H1 (cell line): ENCODE results near the gene KHDC1L. TPM values are rescaled to one million over a fixed set of nuclear protein-coding genes. Genes with fewer than 3 reads are reported as not detected.
A peak's percentile ranks its signal among the peaks of the same experiment; 100 is the strongest.

Experiments
- CTCF ChIA-PET: fragments of 300-600 bp; sonication (Branson Sonifier 250); formaldehyde crosslinking; loops from one replicate; lab custom pipeline; 2021; ENCODE audit not compliant: partially characterized antibody; lab: Charles Lee
- POLR2A ChIA-PET: fragments of 300-600 bp; sonication (Branson Sonifier 250); formaldehyde crosslinking; loops from one replicate; lab custom pipeline; 2021; ENCODE audit warnings: inconsistent platforms; ENCODE audit not compliant: partially characterized antibody; lab: Charles Lee
- DNase-seq, 2 experiments: peaks; one replicate each; pipeline versions ENCODE4 v3.0.0 to v3.0.0-alpha.2; 2010 to 2022; ENCODE audit warnings: low spot score in 2 of 2, low read depth in 1 of 2, mixed read lengths in 1 of 2
- FAIRE-seq: peaks from 2 replicates; lab custom pipeline; 2011; peaks lifted over from hg19 to GRCh38; lab: Jason Lieb, UNC
- H2AFZ ChIP-seq: 2 replicates; pipeline ENCODE4 v1.8.1; 2012; ENCODE audit warnings: low read length, inconsistent platforms
- H2AK5ac ChIP-seq: 2 replicates; pipeline ENCODE4 v1.6.1; 2013; ENCODE audit warnings: low read depth, low read length
- H2BK120ac ChIP-seq: replicated peaks from 2 replicates; pipeline ENCODE3; 2013; ENCODE audit warnings: low read depth, low read length, inconsistent platforms
- H2BK12ac ChIP-seq: 2 replicates; pipeline ENCODE4 v1.6.1; 2013; ENCODE audit warnings: low read depth, low read length
- H2BK15ac ChIP-seq: 2 replicates; pipeline ENCODE4 v1.6.1; 2013; ENCODE audit warnings: low read length
- H2BK20ac ChIP-seq: 2 replicates; pipeline ENCODE4 v1.6.1; 2013; ENCODE audit warnings: low read length
- H2BK5ac ChIP-seq: 2 replicates; pipeline ENCODE4 v1.6.1; 2013; ENCODE audit warnings: low read depth, low read length
- H3K14ac ChIP-seq: 2 replicates; pipeline ENCODE4 v1.6.1; 2013; ENCODE audit warnings: inconsistent platforms; ENCODE audit not compliant: insufficient read length
- H3K18ac ChIP-seq: 2 replicates; pipeline ENCODE4 v1.6.1; 2013; ENCODE audit warnings: low read length; ENCODE audit errors: extremely low read depth
- H3K23ac ChIP-seq: 2 replicates; pipeline ENCODE4 v1.6.1; 2013; ENCODE audit warnings: inconsistent platforms; ENCODE audit not compliant: insufficient read length
- H3K23me2 ChIP-seq: 2 replicates; pipeline ENCODE4 v1.6.1; 2013; ENCODE audit warnings: low read depth, low read length
- H3K27ac ChIP-seq: 2 replicates; pipeline ENCODE4 v1.6.1; 2011; ENCODE audit warnings: low read depth, low read length, inconsistent platforms
- H3K27me3 ChIP-seq, 4 experiments: replicated peaks in 1 of 4; 1 replicate in 1 of 4; 2 replicates in 3 of 4; pipeline versions ENCODE4 v1.6.1 to v1.8.1; 2011 to 2013; ENCODE audit warnings: low read length in 3 of 4, mild to moderate bottlenecking in 3 of 4, inconsistent platforms in 2 of 4, mixed read lengths in 2 of 4, moderate library complexity in 1 of 4; ENCODE audit not compliant: control insufficient read depth in 3 of 4, insufficient read depth in 3 of 4; ENCODE audit errors: extremely low read depth in 1 of 4
- H3K36me3 ChIP-seq, 4 experiments: 2 replicates each; pipeline versions ENCODE4 v1.6.1 to v1.8.1; 2011 to 2013; ENCODE audit warnings: mild to moderate bottlenecking in 4 of 4, low read length in 3 of 4, moderate library complexity in 2 of 4, control low read depth in 1 of 4, inconsistent platforms in 1 of 4; ENCODE audit not compliant: insufficient read depth in 4 of 4, control insufficient read depth in 2 of 4
- H3K4ac ChIP-seq: replicated peaks from 2 replicates; pipeline ENCODE3; 2013; ENCODE audit warnings: low read length, low read depth, mixed read lengths, inconsistent platforms; ENCODE audit not compliant: insufficient read length
- H3K4me1 ChIP-seq, 4 experiments: replicated peaks in 1 of 4; 1 replicate in 1 of 4; 2 replicates in 3 of 4; pipeline versions ENCODE4 v1.6.1 to v1.8.1; 2011 to 2013; ENCODE audit warnings: low read length in 3 of 4, inconsistent platforms in 2 of 4, mixed read lengths in 1 of 4; ENCODE audit not compliant: insufficient read depth in 4 of 4, control insufficient read depth in 3 of 4
- H3K4me2 ChIP-seq, 2 experiments: 2 replicates each; pipeline versions ENCODE4 v1.6.1 to v1.8.1; 2011 to 2013; ENCODE audit warnings: low read depth in 2 of 2, low read length in 2 of 2, control low read depth in 1 of 2, inconsistent platforms in 1 of 2, mild to moderate bottlenecking in 1 of 2; ENCODE audit not compliant: insufficient read depth in 1 of 2
- H3K4me3 ChIP-seq, 4 experiments: fragments of 200-600, 300-600 bp in 1 of 4; sonication (generic), shearing (Covaris generic), sonication (Bioruptor Twin) in 1 of 4; 2 replicates each; pipeline versions ENCODE4 v1.5.1 to v1.8.1; 2011 to 2016; ENCODE audit warnings: low read length in 4 of 4, low read depth in 3 of 4, control low read depth in 2 of 4, inconsistent platforms in 2 of 4, mild to moderate bottlenecking in 2 of 4, mixed read lengths in 1 of 4, moderate library complexity in 1 of 4; ENCODE audit not compliant: insufficient read depth in 2 of 4; ENCODE audit errors: extremely low read depth in 1 of 4
- H3K56ac ChIP-seq: replicated peaks from 2 replicates; pipeline ENCODE3; 2013; ENCODE audit warnings: low read depth, mild to moderate bottlenecking, mixed read lengths, low read length, inconsistent platforms; ENCODE audit not compliant: insufficient read length
- H3K79me1 ChIP-seq: 2 replicates; pipeline ENCODE4 v1.6.1; 2013; ENCODE audit warnings: low read depth, low read length, control low read depth
- H3K79me2 ChIP-seq, 2 experiments: 2 replicates each; pipeline versions ENCODE4 v1.6.1 to v1.8.1; 2012 to 2013; ENCODE audit warnings: low read length in 2 of 2, mild to moderate bottlenecking in 2 of 2, inconsistent platforms in 1 of 2; ENCODE audit not compliant: insufficient read depth in 2 of 2, control insufficient read depth in 1 of 2
- H3K9ac ChIP-seq, 4 experiments: replicated peaks in 1 of 4; 1 replicate in 1 of 4; 2 replicates in 3 of 4; pipeline versions ENCODE4 v1.6.1 to v1.8.1; 2011 to 2013; ENCODE audit warnings: low read depth in 3 of 4, low read length in 3 of 4, control low read depth in 2 of 4, mild to moderate bottlenecking in 2 of 4, moderate library complexity in 2 of 4, inconsistent platforms in 1 of 4; ENCODE audit errors: extremely low read depth in 1 of 4
- H3K9me3 ChIP-seq, 2 experiments: 2 replicates each; pipeline versions ENCODE4 v1.6.1 to v1.8.1; 2012 to 2013; ENCODE audit warnings: mild to moderate bottlenecking in 2 of 2, moderate library complexity in 2 of 2, control low read depth in 1 of 2, inconsistent platforms in 1 of 2, low read depth in 1 of 2, low read length in 1 of 2, mixed read lengths in 1 of 2; ENCODE audit not compliant: insufficient read depth in 2 of 2
- H4K20me1 ChIP-seq, 2 experiments: replicated peaks in 1 of 2; 2 replicates each; pipeline versions ENCODE3 to v1.8.1; 2011 to 2013; ENCODE audit warnings: inconsistent platforms in 2 of 2, low read length in 2 of 2, mild to moderate bottlenecking in 1 of 2; ENCODE audit not compliant: insufficient read depth in 2 of 2, control insufficient read depth in 1 of 2
- H4K5ac ChIP-seq: 2 replicates; pipeline ENCODE4 v1.6.1; 2013; ENCODE audit warnings: low read length, low read depth, mixed read lengths, inconsistent platforms; ENCODE audit not compliant: insufficient read length
- H4K8ac ChIP-seq: 2 replicates; pipeline ENCODE4 v1.8.0; 2013; ENCODE audit warnings: mild to moderate bottlenecking, moderate library complexity, low read length, inconsistent platforms; ENCODE audit not compliant: insufficient read depth; ENCODE audit errors: extremely low read depth
- H4K91ac ChIP-seq: replicated peaks from 2 replicates; pipeline ENCODE3; 2013; ENCODE audit warnings: low read length, mixed read lengths, inconsistent platforms; ENCODE audit not compliant: insufficient read length
- CBX8 ChIP-seq: fragments of 300-800, 300-1000 bp; sonication (generic); IDR thresholded peaks from 2 replicates; pipeline ENCODE4 v1.7.1; 2016; ENCODE audit warnings: low read depth, low read length, borderline replicate concordance
- CTCF ChIP-seq, 3 experiments: IDR thresholded peaks; 1 replicate in 2 of 3; 2 replicates in 1 of 3; pipeline versions ENCODE4 v1.5.1 to v1.6.1; 2011; ENCODE audit warnings: low read length in 3 of 3, mild to moderate bottlenecking in 3 of 3, inconsistent platforms in 2 of 3, low read depth in 1 of 3, moderate library complexity in 1 of 3; ENCODE audit not compliant: insufficient read depth in 1 of 3; ENCODE audit errors: control extremely low read depth in 1 of 3
- KDM1A ChIP-seq: fragments of 200-600, 300-600 bp; sonication (generic); IDR thresholded peaks from 2 replicates; pipeline ENCODE4 v1.7.1; 2016; ENCODE audit warnings: mild to moderate bottlenecking, low read length, borderline replicate concordance
- TCF12 ChIP-seq: IDR thresholded peaks from 2 replicates; pipeline ENCODE4 v1.6.1; 2011; ENCODE audit warnings: low read depth, mild to moderate bottlenecking, low read length
- WGBS, 2 experiments: shearing (Covaris generic) in 1 of 2; methylation state at CpG; one replicate each; pipeline versions ENCODE4 v1.1.6 to v1.1.7; 2013 to 2015; ENCODE audit warnings: low lambda C conversion rate in 2 of 2, mixed read lengths in 2 of 2, inconsistent platforms in 1 of 2, low coverage in 1 of 2, missing lambda C conversion rate in 1 of 2; ENCODE audit not compliant: insufficient replicate concordance in 2 of 2, insufficient coverage in 1 of 2, insufficient read length in 1 of 2; ENCODE audit errors: extremely low coverage in 1 of 2, missing lambda C conversion rate in 1 of 2; 5-methylcytosine and 5-hydroxymethylcytosine counted together
- polyA plus RNA-seq, 7 experiments: library from polyadenylated mRNA; depleted of rRNA in 3 of 7; stranded (reverse) in 5 of 7; unstranded in 2 of 7; fragments of >200 nt in 5 of 7; fragments of 200-250 nt in 2 of 7; gene quantifications; 1 replicate in 5 of 7; 2 replicates in 1 of 7; 4 replicates in 1 of 7; pipeline versions ENCODE4 v1.2.1 to v1.2.3, GENCODE V29; 2011 to 2013; ENCODE audit warnings: missing spikeins in 2 of 7, mixed read lengths in 2 of 7
- total RNA-seq: library from RNA; stranded (reverse); fragmentation: NEBNext Ultra II Directional; extraction: Animal tissue kit (Norgen Biotek cat#: 25700); gene quantifications from 2 replicates; pipeline ENCODE4 v1.2.1, GENCODE V29; 2021

Gene KHDC1L
- total and polyA plus RNA-seq, 2 of the 8 experiments (the other 6 are each of a cell fraction or from before 2014, with no cell fraction given): 0.14 TPM; not detected in 1

DNA sequence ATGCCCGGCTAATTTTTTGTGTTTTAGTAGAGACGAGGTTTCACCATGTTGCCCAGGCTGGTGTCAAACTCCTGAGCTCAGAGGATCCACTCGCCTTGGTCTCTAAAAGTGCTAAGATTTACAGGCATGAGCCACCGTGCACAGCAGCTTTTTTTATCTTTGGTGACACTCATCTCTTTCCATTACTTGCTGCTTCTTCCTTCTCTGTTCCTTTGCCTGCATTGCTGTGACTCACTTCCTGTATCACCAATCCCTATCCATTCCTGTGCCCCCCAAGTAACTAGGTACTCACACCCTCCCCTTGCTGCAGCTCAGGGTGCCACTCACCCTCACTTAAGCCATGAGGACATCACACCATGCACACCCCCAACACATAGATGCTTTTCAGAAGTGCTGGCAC lies 24.6 kb downstream of the KHDC1L start:
- Histone ChIP-seq H2AK5ac (no peak overlapping the region), H2BK20ac (no peak overlapping the region), H3K79me2 (no peaks in the 10 kb centered on the region), H3K79me1 (no peaks in the 10 kb centered on the region), H3K9ac (no peak overlapping the region; a peak in 1 of 7 replicates), H3K36me3 (no peaks in the 10 kb centered on the region), H2AFZ (no peak overlapping the region), H2BK15ac (no peak overlapping the region), H3K4me1 (peaks cover 0 to 4% (median 1%) of the 10 kb centered on the region in 4 experiments; a peak in 4 of 7 replicates), H3K27ac (no peak overlapping the region), H4K20me1 (no peaks in the 10 kb centered on the region), H3K23me2 (no peaks in the 10 kb centered on the region), H2BK12ac (peak overlapping the region; percentile 55; the same call in 1 of the 2 replicates), H4K5ac (no peak overlapping the region), H3K14ac (no peak overlapping the region), H3K18ac (no peak overlapping the region), H2BK5ac (no peak overlapping the region), H3K4me2 (no peak overlapping the region), H2BK120ac (no peak overlapping the region), H4K8ac (peak overlapping the region; percentile 68; the same call in 1 of the 2 replicates), H4K91ac (no peak overlapping the region), H3K23ac (no peak overlapping the region), H3K27me3 (no peaks in the 10 kb centered on the region), H3K9me3 (peaks cover 0 to 1% of the 10 kb centered on the region in 2 experiments; a peak in 1 of 4 replicates), H3K4me3 (no peak overlapping the region), H3K4ac (no peak overlapping the region), H3K56ac (no peak overlapping the region)
- CTCF ChIA-PET: interaction anchor here (1.1 kb wide), 1 partner anchor 584 kb away, joined by 3 read pairs; no protein-coding TSS in a partner anchor
- DNase-seq (no peak), FAIRE-seq (no peak)
- POLR2A ChIA-PET: no interaction called here
- WGBS, 2 experiments: 84% methylated on average over 4 of the region's 4 CpGs; no CpG with 5 or more reads in 1 of the 2 experiments
- TF ChIP-seq TCF12 (no peak), CBX8 (no peak), CTCF (IDR thresholded peaks at IDR 0.05; ENCODE audit: control extremely low read depth in 1 of 3, insufficient read depth in 1 of 3, low read depth in 1 of 3, low read length in 3 of 3) (no peak), KDM1A (no peak)
